Uterus (tissue), 2 donors: Measurements from ENCODE around the gene RAPGEF6.

Source experiments
- CTCF ChIP-seq, 4 experiments: fragments of 200-600 bp in 2 of 4; fragments of 450-650 bp in 2 of 4; sonication (generic) in 2 of 4; IDR thresholded peaks; one replicate each; pipeline ENCODE4 v1.5.1; 2016 to 2019; ENCODE audit warnings: antibody characterized with exemption in 4 of 4, mild to moderate bottlenecking in 2 of 4, moderate library complexity in 1 of 4
- POLR2A ChIP-seq, 2 donors: fragments of 450-650 bp; IDR thresholded peaks; one replicate each; pipeline ENCODE4 v1.6.1; 2016; ENCODE audit warnings: antibody characterized with exemption in 2 of 2, mild to moderate bottlenecking in 1 of 2, moderate library complexity in 1 of 2

- TF ChIP-seq CTCF (IDR thresholded peaks at IDR 0.05) (no peak), POLR2A (IDR thresholded peaks at IDR 0.05) (no peak)
Measured at GRCh38 chr5:131386124-131386523, 248.9 kb downstream of the RAPGEF6 start.
